Panc1 (cell line): Measurements from ENCODE around the gene OR5F1.

ENCODE experiments used
- POLR2AphosphoS5 ChIP-seq: IDR thresholded peaks from 2 replicates; pipeline ENCODE4 v1.6.1; 2012; ENCODE audit warnings: mild to moderate bottlenecking, low read depth, low read length, moderate library complexity
- TCF7L2 ChIP-seq: IDR thresholded peaks from 2 replicates; pipeline ENCODE4 v1.6.1; 2011; ENCODE audit warnings: mild to moderate bottlenecking, low read depth, low read length, inconsistent platforms
- TF ChIP-seq, protein P1 (sequence below): fragments of 450-650 bp; IDR thresholded peaks from 2 replicates; pipeline ENCODE4 v1.5.1; 2017; ENCODE audit warnings: mild to moderate bottlenecking
- TF ChIP-seq, protein P2 (sequence below), 2 experiments: IDR thresholded peaks; 2 replicates each; pipeline ENCODE4 v1.6.1; 2011 to 2012; ENCODE audit warnings: low read depth in 2 of 2, control low read depth in 1 of 2, low read length in 1 of 2, mild to moderate bottlenecking in 1 of 2, moderate library complexity in 1 of 2; ENCODE audit not compliant: insufficient read depth in 1 of 2

- TF ChIP-seq, protein P1, sequence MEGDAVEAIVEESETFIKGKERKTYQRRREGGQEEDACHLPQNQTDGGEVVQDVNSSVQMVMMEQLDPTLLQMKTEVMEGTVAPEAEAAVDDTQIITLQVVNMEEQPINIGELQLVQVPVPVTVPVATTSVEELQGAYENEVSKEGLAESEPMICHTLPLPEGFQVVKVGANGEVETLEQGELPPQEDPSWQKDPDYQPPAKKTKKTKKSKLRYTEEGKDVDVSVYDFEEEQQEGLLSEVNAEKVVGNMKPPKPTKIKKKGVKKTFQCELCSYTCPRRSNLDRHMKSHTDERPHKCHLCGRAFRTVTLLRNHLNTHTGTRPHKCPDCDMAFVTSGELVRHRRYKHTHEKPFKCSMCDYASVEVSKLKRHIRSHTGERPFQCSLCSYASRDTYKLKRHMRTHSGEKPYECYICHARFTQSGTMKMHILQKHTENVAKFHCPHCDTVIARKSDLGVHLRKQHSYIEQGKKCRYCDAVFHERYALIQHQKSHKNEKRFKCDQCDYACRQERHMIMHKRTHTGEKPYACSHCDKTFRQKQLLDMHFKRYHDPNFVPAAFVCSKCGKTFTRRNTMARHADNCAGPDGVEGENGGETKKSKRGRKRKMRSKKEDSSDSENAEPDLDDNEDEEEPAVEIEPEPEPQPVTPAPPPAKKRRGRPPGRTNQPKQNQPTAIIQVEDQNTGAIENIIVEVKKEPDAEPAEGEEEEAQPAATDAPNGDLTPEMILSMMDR: no peak
- TF ChIP-seq, protein P2, sequence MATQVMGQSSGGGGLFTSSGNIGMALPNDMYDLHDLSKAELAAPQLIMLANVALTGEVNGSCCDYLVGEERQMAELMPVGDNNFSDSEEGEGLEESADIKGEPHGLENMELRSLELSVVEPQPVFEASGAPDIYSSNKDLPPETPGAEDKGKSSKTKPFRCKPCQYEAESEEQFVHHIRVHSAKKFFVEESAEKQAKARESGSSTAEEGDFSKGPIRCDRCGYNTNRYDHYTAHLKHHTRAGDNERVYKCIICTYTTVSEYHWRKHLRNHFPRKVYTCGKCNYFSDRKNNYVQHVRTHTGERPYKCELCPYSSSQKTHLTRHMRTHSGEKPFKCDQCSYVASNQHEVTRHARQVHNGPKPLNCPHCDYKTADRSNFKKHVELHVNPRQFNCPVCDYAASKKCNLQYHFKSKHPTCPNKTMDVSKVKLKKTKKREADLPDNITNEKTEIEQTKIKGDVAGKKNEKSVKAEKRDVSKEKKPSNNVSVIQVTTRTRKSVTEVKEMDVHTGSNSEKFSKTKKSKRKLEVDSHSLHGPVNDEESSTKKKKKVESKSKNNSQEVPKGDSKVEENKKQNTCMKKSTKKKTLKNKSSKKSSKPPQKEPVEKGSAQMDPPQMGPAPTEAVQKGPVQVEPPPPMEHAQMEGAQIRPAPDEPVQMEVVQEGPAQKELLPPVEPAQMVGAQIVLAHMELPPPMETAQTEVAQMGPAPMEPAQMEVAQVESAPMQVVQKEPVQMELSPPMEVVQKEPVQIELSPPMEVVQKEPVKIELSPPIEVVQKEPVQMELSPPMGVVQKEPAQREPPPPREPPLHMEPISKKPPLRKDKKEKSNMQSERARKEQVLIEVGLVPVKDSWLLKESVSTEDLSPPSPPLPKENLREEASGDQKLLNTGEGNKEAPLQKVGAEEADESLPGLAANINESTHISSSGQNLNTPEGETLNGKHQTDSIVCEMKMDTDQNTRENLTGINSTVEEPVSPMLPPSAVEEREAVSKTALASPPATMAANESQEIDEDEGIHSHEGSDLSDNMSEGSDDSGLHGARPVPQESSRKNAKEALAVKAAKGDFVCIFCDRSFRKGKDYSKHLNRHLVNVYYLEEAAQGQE (IDR thresholded peaks at IDR 0.05; ENCODE audit: insufficient read depth in 1 of 2, low read depth in 2 of 2, low read length in 1 of 2): no peak
- TF ChIP-seq POLR2AphosphoS5: no peak
- no peak for TF ChIP-seq TCF7L2
Observed at GRCh38 chr11:55970935-55971334, 23.5 kb downstream of the OR5F1 start.
